ENCODE results near the gene CTNNBL1.

- TF ChIP-seq CTCF (IDR thresholded peaks at IDR 0.05) = no peak
- TF ChIP-seq POLR2A (IDR thresholded peaks at IDR 0.05) = no peak
These were observed 194.8 kb downstream of the CTNNBL1 start for GRCh38 chr20:37888641-37889040.
